22Rv1 (cell line): ENCODE results near the gene FLNB.

Experiments used
- H3K27ac ChIP-seq: fragments of 450-650 bp; 2 replicates; pipeline ENCODE4 v1.5.1; 2017
- ZFX ChIP-seq: fragments of 450-650 bp; IDR thresholded peaks from 2 replicates; pipeline ENCODE4 v1.6.1; 2017; ENCODE audit warnings: antibody characterized with exemption, borderline replicate concordance
- TF ChIP-seq, protein P1 (sequence below): fragments of 450-650 bp; IDR thresholded peaks from 2 replicates; pipeline ENCODE4 v1.5.1; 2017; ENCODE audit warnings: mild to moderate bottlenecking

FLNB gene

DNA sequence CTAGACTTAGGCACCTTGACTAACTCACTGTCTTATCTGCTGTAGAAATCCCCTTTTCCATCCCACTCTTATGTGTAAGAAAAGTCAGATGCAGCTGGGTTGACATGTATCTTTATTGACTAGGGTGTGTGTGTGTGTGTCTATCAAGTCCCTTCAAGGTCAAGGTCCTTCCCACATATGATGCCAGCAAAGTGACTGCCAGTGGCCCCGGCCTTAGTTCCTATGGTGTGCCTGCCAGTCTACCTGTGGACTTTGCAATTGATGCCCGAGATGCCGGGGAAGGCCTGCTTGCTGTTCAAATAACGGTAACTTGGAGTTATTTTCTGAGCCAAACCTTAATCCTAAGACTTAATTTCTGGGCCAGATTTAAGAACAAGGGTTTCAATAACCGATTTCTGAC, 126.2 kb downstream of the FLNB start:
- no peak for TF ChIP-seq ZFX
- TF ChIP-seq, protein P1, sequence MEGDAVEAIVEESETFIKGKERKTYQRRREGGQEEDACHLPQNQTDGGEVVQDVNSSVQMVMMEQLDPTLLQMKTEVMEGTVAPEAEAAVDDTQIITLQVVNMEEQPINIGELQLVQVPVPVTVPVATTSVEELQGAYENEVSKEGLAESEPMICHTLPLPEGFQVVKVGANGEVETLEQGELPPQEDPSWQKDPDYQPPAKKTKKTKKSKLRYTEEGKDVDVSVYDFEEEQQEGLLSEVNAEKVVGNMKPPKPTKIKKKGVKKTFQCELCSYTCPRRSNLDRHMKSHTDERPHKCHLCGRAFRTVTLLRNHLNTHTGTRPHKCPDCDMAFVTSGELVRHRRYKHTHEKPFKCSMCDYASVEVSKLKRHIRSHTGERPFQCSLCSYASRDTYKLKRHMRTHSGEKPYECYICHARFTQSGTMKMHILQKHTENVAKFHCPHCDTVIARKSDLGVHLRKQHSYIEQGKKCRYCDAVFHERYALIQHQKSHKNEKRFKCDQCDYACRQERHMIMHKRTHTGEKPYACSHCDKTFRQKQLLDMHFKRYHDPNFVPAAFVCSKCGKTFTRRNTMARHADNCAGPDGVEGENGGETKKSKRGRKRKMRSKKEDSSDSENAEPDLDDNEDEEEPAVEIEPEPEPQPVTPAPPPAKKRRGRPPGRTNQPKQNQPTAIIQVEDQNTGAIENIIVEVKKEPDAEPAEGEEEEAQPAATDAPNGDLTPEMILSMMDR, result no peak
- H3K27ac ChIP-seq, result no peak overlapping the region

DNA sequence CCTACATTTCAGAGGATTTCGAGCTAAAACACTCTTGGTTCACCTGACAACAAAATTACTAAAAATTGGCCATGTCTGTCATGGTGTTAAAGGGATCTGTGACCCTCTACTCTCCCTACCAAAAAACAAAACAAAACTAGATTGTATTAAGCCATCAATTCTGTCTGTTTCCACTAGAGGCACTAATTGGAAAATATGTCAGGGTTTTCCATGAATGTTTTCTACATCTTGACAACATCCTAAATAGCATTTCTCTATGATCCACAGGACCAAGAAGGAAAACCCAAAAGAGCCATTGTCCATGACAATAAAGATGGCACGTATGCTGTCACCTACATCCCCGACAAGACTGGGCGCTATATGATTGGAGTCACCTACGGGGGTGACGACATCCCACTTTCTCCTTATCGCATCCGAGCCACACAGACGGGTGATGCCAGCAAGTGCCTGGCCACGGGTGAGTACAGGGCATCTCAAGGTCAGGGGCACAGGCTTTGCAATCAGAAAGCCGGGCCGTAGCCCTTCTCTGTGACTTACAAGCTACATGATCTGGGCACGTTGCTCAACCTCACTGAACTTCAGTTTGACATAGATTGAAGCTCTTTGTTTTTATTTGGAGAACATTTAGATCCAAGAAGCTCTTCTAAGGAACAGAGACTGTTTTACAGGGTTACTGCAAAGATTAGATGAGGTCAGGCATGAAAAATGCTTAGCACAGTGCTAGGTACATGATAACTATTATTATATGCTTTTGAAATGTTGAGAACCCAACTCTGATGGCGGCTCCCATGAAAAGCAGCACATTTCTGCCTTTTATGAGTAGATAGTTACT, 127.7 kb downstream of the FLNB start:
- no peak overlapping the region for H3K27ac ChIP-seq
- TF ChIP-seq, protein P1, result peak; percentile 54
- no peak for TF ChIP-seq ZFX

- TF ChIP-seq, protein P1, result no peak
- no peak for TF ChIP-seq ZFX
These were observed 129.1 kb downstream of the FLNB start for GRCh38 chr3:58137306-58137705.

GRCh38 chr3:58141766-58142345, 133.6 kb downstream of the FLNB start:
- H3K27ac ChIP-seq, result no peak overlapping the region
- TF ChIP-seq ZFX, result no peak
- TF ChIP-seq, protein P1, result no peak

More at GRCh38 chr3:58137306-58137705, 129.1 kb downstream of the FLNB start:
- no peak overlapping the region for H3K27ac ChIP-seq

- TF ChIP-seq ZFX, result no peak
- TF ChIP-seq, protein P1, result no peak
- no peak overlapping the region for H3K27ac ChIP-seq
These were observed 135.3 kb downstream of the FLNB start for GRCh38 chr3:58143417-58144055.

DNA sequence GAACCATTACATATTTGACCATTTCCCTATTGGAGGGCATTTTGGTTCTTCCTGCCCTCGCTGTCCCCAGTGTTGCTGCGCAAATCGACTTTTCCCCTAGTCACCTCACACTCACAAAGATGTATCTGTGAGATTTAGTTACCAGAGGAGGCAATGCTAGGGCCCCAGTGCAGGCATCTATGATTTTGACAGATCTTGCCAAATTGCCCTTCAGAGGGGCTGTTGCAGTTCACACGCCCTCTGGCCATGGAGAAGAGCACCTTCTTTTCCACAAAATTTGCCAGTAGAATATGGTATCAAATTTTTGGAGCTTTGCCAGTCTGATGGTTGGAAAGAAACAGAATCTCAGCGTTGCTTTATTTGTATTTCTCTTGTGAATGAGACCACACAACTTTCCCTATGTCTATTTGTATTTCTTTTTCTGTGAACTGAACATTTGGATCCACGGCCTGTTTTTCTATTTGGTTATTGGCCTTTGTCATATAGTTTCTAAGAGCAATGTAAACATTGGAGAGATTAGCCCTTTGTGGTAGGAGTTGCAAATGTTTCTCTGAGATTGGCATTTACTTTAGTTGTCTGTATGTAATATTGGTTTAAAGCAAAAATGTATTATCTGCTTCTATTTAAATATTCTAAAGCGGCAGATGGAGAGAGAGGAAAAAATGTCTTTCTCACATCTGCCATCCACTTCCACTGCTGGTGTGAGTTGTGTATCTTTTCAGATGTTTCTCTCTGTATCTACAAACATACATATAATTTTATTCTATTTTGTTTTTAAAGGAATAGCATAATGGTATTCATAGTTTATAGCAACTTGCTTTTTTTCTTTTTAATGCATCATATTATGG, 136.5 kb downstream of the FLNB start:
- H3K27ac ChIP-seq, result peak overlapping the region; percentile 22; the same call in 1 of the 2 replicates
- TF ChIP-seq, protein P1, result no peak
- no peak for TF ChIP-seq ZFX
